NCI-H748 treated with DMSO at 0.1 percent for 48 hours (cell line): ENCODE data around the gene CLEC12A.
"Not testable (repeated sequence)": the region's sequence is repeated elsewhere in the genome, so short reads cannot be mapped to it uniquely, and the experiment has no call there.

Source experiments
- DNase-seq: peaks from one replicate; lab custom pipeline; 2025; lab: John Stamatoyannopoulos, UW

Gene CLEC12A

GRCh38 chr12:9969673-9970072, 1.5 kb upstream of the CLEC12A start:
- DNase-seq = no peak

GRCh38 chr12:9973949-9974348, 2.7 kb downstream of the CLEC12A start:
- DNase-seq = no peak

GRCh38 chr12:9974731-9975130, 3.5 kb downstream of the CLEC12A start:
- DNase-seq = not testable (repeated sequence)

GRCh38 chr12:9975614-9976013, 4.4 kb downstream of the CLEC12A start:
- no peak for DNase-seq

- not testable (repeated sequence) for DNase-seq
These were observed 5.4 kb downstream of the CLEC12A start for GRCh38 chr12:9976626-9977025.

GRCh38 chr12:9977916-9978315, 6.7 kb downstream of the CLEC12A start:
- DNase-seq = no peak

GRCh38 chr12:9980126-9980525, 8.9 kb downstream of the CLEC12A start:
- DNase-seq = no peak

GRCh38 chr12:9991876-9992275, 20.7 kb downstream of the CLEC12A start:
- DNase-seq = no peak

GRCh38 chr12:9992296-9992695, 21.1 kb downstream of the CLEC12A start:
- no peak for DNase-seq

GRCh38 chr12:9999016-9999415, 27.8 kb downstream of the CLEC12A start, which contains the start of gene CLEC1B:
TSS of gene CLEC1B (minus strand) at chr12:9999121. CDS start at chr12:9999100, 21 bp downstream.
- no peak for DNase-seq

- DNase-seq = no peak
These were observed 30.1 kb downstream of the CLEC12A start for GRCh38 chr12:10001171-10001776.

GRCh38 chr12:10012630-10013330, 41.6 kb downstream of the CLEC12A start:
- DNase-seq = no peak

- DNase-seq = no peak
These were observed 44.2 kb downstream of the CLEC12A start for GRCh38 chr12:10015450-10015849.

GRCh38 chr12:10016881-10017280, 45.7 kb downstream of the CLEC12A start:
- no peak for DNase-seq

- no peak for DNase-seq
These were observed 47.2 kb downstream of the CLEC12A start for GRCh38 chr12:10018386-10018785.

GRCh38 chr12:10021342-10021741, 50.1 kb downstream of the CLEC12A start:
- DNase-seq = no peak

GRCh38 chr12:10025236-10025635, 54.0 kb downstream of the CLEC12A start:
- DNase-seq = no peak

GRCh38 chr12:10026666-10027065, 55.5 kb downstream of the CLEC12A start:
- DNase-seq = not testable (repeated sequence)

- no peak for DNase-seq
These were observed 56.1 kb downstream of the CLEC12A start for GRCh38 chr12:10027311-10027710.

- DNase-seq = no peak
These were observed 56.5 kb downstream of the CLEC12A start for GRCh38 chr12:10027721-10028120.

GRCh38 chr12:10030446-10030845, 59.2 kb downstream of the CLEC12A start, which contains the start of gene CLEC9A:
TSS of gene CLEC9A (plus strand) at chr12:10030682. CDS start at chr12:10052688, 22,006 bp downstream.
- no peak for DNase-seq

GRCh38 chr12:10031321-10031720, 60.1 kb downstream of the CLEC12A start:
- no peak for DNase-seq

- no peak for DNase-seq
These were observed 60.6 kb downstream of the CLEC12A start for GRCh38 chr12:10031771-10032175.
